Fibroblast of mammary gland (primary cell): ENCODE measurements around the gene WNK4.
"Not testable (repeated sequence)": the region's sequence is repeated elsewhere in the genome, so short reads cannot be mapped to it uniquely, and the experiment has no call there.

Experiments used
- DNase-seq: peaks from one replicate; pipeline ENCODE4 v3.0.0-alpha.2; 2010; ENCODE audit warnings: low read depth
- H3K4me3 ChIP-seq: 2 replicates; pipeline ENCODE4 v1.5.1; 2011; ENCODE audit warnings: low read depth, mild to moderate bottlenecking, low read length, moderate library complexity; ENCODE audit not compliant: control insufficient read depth
- TF ChIP-seq, protein P1 (sequence below): conservative IDR thresholded peaks from 2 replicates; pipeline ENCODE4 v1.5.1; 2011; ENCODE audit warnings: low read depth, low read length, inconsistent platforms; ENCODE audit not compliant: control insufficient read depth, insufficient read depth

Gene WNK4

DNA sequence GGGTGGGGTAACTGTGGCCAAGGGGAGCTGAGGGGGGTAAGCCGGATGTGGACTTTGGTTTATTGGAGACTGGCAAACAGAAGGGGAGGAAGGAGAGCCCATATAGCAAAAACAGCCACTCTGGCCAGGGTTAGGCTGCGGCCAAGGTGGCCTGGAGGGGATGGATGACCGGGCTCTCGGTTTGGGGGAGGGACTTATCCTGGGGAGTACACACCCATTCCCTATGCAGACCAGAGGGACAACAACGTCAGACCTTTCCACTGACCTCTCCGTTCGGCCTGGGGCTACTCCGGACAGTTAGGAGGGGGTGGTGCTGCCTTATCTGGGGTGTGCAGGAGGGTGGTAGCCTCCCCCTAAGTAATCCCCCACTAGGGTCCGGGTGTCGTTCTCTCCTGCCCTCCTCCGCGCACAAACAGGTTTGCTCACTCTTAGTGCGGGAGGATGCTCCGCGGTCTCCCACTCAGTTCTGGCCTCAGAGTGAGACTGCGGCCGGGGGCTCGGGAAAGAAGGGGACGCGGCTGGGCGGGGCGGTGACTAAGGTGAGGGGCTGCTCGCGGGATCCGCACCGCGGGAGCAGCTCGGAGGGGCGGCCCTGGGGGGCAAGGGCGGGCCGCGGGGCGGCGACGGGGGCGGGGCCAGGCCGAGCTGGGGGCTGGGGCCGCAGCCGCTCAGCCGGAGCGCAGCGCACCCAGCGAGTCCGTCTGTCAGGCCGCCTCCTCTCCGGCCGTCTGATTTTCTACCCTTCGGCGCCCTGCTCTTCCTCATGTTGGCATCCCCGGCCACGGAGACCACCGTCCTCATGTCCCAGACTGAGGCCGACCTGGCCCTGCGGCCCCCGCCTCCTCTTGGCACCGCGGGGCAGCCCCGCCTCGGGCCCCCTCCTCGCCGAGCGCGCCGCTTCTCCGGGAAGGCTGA is at the start of gene WNK4:
WNK4 (plus strand) TSS at position 675 of the 915 bp plus-strand sequence; CDS start at position 764, 89 bp downstream.
- H3K4me3 ChIP-seq: peak within 1 kb of the TSS; percentile 64
- peak; percentile 46 for DNase-seq
- TF ChIP-seq, protein P1, sequence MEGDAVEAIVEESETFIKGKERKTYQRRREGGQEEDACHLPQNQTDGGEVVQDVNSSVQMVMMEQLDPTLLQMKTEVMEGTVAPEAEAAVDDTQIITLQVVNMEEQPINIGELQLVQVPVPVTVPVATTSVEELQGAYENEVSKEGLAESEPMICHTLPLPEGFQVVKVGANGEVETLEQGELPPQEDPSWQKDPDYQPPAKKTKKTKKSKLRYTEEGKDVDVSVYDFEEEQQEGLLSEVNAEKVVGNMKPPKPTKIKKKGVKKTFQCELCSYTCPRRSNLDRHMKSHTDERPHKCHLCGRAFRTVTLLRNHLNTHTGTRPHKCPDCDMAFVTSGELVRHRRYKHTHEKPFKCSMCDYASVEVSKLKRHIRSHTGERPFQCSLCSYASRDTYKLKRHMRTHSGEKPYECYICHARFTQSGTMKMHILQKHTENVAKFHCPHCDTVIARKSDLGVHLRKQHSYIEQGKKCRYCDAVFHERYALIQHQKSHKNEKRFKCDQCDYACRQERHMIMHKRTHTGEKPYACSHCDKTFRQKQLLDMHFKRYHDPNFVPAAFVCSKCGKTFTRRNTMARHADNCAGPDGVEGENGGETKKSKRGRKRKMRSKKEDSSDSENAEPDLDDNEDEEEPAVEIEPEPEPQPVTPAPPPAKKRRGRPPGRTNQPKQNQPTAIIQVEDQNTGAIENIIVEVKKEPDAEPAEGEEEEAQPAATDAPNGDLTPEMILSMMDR: no peak

DNA sequence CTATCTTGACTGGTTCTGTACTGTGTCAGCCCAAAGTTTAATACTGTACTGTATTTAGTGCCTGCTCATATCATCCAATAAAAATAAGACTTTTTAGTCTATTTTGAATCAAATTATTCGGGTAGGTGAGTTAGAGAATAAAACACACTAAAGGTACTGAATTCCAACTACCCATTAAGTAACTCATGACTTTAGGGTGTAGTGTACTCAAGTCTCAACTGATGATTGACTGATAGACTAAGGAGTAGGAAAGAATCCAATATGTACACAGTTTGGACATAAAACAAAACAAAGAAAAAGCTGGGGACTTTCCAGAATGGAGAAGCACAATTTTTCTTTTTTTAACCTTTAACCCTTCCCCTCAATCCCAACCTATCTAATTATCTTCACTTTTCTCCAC is 39.7 kb upstream of the WNK4 start:
- TF ChIP-seq, protein P1: no peak
- H3K4me3 ChIP-seq: no peak overlapping the region
- DNase-seq: no peak

DNA sequence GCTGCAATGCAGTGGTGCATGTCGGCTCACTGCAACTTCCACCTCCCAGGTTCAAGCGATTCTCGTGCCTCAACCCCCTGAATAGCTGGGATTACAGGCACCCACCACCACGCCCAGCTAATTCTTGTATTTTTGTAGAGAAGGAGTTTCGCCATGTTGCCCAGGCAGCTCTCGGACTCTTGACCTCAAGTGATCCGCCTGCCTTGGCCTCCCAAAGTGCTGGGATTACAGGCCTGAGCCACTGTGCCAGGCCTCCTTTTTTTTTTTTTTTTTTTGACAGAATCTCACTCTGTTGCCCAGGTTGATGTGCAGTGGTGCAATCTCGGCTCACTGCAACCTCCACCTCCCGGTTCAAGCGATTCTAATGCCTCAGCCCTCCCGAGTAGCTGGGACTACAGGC is 37.5 kb upstream of the WNK4 start:
- DNase-seq, H3K4me3 ChIP-seq: not testable (repeated sequence)

DNA sequence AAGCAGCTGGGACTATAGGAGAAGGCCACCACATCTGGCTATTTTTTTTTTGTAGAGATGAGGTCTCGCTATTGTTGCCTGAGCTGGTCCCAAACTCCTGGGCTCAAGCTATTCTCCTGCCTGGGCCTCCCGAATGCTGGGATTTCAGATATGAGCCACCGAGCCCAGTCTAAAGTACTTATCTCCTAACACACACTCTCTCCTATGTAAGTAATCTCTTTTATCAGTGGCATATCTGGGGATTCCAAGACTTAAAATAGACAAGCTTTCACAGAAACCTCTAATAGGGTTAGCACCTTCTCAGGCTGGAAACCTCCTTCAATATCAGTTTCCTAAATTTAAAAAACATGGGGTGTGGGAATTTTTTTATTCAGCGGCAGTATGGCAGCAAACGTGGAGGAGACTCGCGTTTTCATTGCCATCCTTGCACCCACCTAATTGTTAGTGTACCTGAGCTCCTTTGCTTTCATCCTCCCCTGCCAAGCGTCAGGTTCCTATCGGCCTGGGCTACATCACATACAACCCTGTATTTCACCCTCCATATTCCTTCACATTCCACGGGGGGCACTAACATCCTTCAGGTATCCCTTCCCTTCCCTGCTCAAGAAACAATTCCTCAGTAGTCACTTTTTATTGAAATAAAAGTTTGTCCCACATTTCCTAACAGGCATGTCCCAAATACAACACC is 36.7 kb upstream of the WNK4 start:
- TF ChIP-seq, protein P1: peak; percentile 16
- H3K4me3 ChIP-seq: peak overlapping the region; percentile 78
- DNase-seq: no peak

DNA sequence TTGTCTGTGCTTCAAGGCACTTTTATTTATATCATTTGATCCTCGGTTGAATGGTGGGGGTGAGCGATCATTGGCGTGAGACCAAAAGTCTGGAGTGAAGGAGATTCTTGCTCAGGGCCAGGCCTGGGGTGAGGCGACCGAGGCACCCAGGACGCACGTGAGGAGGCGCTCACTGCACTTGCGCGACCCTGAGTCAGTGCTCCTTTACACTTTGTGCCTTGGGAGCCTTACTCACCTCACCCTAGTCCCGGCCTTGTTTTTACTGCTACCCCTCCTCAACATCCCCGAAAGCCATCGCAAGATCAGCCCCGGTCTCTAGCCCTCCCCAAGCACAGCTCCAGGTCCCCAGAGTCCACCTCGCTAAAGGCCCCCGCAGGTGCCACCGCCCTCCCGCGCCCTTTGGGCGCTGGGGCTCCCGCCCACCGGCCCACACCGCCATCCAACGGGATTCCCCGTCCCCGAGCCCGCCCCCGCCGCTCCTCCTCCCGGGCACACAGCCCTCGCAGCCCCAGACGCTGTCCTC is 36.1 kb upstream of the WNK4 start:
- peak overlapping the region; percentile 78 for H3K4me3 ChIP-seq
- peak; percentile 72 for DNase-seq
- TF ChIP-seq, protein P1: no peak

DNA sequence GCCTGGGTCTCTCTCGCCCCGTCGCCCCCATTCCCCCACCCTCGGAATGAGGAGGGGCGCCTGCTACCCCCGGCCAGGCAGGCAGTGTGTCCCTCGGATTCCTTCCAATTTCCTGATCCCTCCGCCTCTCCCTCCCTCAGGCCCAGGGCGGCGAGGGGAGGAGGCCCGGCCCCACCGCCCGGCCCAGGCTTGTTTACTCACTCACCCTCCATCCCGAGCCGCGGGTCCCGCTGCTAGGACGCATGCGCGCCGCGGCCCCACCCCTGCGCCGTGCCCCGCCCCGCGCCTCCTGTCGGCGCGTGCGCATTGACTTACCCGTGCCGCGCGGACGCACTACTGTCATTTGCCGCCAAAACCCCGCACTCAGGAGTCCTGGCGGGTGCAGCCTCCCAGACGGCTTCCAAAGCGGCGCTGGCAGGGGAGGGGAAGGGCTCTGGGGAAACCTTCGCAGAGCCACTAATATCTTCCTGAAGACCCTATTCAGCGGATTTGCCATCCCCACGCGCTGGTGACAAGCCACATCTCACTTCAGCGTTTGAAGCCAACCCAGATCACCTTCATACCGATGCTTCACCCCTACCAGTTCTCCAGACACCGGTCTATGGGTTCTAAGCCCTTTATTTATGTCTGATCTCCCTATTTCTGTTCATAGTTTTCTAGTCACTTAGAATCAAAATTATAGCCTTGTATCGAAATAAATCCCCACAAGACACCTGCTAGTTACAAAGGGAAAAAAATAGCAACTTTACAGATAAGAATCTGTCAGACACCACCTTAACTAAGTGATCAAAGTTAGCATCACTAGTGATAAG is 35.4 kb upstream of the WNK4 start, which contains the start of gene EZH1:
EZH1 (minus strand) TSS at position 235 of the 812 bp plus-strand sequence. CDS start 16,099 bp downstream, outside the sequence.
- H3K4me3 ChIP-seq: peak within 1 kb of the TSS; percentile 78
- TF ChIP-seq, protein P1: no peak

More for the DNA sequence above, 35.4 kb upstream of the WNK4 start, which contains the start of gene EZH1:
- peak; percentile 84 for DNase-seq
